BE2C (cell line): Measurements from ENCODE around the gene DPYD.
A peak's percentile ranks its signal among the peaks of the same experiment; 100 is the strongest.

Source experiments
- DNase-seq: peaks from one replicate; pipeline ENCODE4 v3.0.0-alpha.2; 2020
- H3K27me3 ChIP-seq: fragments of 250-450 bp; sonication (Bioruptor Pico); 2 replicates; pipeline ENCODE4 v1.5.1; 2020; ENCODE audit warnings: mild to moderate bottlenecking
- H3K36me3 ChIP-seq: fragments of 250-450 bp; sonication (Bioruptor Pico); 2 replicates; pipeline ENCODE4 v1.5.1; 2020; ENCODE audit warnings: mild to moderate bottlenecking
- H3K4me1 ChIP-seq: fragments of 250-450 bp; sonication (Bioruptor Pico); 2 replicates; pipeline ENCODE4 v1.5.1; 2020
- H3K4me3 ChIP-seq: 2 replicates; pipeline ENCODE4 v1.5.1; 2011; ENCODE audit warnings: low read depth, low read length
- H3K9me3 ChIP-seq: fragments of 250-450 bp; sonication (Bioruptor Pico); 2 replicates; pipeline ENCODE4 v1.5.1; 2020
- TF ChIP-seq, protein P1 (sequence below): IDR thresholded peaks from 2 replicates; pipeline ENCODE4 v1.5.1; 2012; ENCODE audit warnings: mild to moderate bottlenecking, low read depth, low read length

The DPYD gene

DNA sequence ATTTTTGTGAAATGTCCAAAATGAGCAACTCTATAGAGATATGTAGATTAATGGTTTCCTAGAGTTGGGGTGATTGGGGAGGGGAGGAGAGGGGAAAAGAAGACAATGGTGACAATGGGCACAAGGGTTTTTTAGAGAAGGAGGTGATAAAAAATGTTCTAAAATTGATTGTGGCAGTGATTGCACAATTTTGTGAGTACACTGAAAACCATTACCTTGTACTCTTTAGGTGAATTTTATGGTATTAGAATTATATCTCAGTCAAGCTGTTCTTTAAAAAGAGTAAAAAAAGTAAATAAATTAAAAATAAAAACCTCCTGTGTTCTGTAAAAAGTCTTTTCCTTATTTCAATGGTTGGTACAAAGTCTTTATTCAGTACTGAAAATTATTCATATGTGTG, 869.0 kb downstream of the DPYD start:
- H3K4me1 ChIP-seq, result peaks cover 5% of the 10 kb centered on the region
- no peak for DNase-seq
- H3K9me3 ChIP-seq, result peaks cover 2% of the 10 kb centered on the region
- no peaks in the 10 kb centered on the region for H3K36me3 ChIP-seq
- TF ChIP-seq, protein P1, sequence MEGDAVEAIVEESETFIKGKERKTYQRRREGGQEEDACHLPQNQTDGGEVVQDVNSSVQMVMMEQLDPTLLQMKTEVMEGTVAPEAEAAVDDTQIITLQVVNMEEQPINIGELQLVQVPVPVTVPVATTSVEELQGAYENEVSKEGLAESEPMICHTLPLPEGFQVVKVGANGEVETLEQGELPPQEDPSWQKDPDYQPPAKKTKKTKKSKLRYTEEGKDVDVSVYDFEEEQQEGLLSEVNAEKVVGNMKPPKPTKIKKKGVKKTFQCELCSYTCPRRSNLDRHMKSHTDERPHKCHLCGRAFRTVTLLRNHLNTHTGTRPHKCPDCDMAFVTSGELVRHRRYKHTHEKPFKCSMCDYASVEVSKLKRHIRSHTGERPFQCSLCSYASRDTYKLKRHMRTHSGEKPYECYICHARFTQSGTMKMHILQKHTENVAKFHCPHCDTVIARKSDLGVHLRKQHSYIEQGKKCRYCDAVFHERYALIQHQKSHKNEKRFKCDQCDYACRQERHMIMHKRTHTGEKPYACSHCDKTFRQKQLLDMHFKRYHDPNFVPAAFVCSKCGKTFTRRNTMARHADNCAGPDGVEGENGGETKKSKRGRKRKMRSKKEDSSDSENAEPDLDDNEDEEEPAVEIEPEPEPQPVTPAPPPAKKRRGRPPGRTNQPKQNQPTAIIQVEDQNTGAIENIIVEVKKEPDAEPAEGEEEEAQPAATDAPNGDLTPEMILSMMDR, result no peak
- no peak overlapping the region for H3K4me3 ChIP-seq
- no peaks in the 10 kb centered on the region for H3K27me3 ChIP-seq

DNA sequence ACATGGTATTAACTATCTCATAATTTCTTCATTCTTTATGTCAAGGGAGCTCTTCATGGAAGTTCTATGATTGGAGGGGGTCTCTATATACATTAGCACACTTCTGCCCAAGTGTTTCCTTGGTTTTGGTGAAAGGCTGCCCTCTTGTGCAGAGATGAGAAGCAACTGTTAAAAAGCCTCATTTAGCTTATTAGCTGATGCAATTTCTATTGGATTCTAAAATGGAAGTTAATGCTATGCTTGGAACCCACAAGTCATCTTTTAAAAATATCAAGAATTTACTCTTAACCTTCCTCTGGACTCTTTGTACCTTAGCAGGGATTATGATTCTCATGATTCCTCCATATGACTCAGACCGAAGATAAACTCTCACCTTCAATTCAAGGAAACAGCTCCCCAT, 870.3 kb downstream of the DPYD start:
- Histone ChIP-seq H3K4me3 (no peak overlapping the region), H3K9me3 (no peaks in the 10 kb centered on the region), H3K4me1 (peaks cover 5% of the 10 kb centered on the region), H3K27me3 (no peaks in the 10 kb centered on the region), H3K36me3 (no peaks in the 10 kb centered on the region)
- TF ChIP-seq, protein P1, result peak; percentile 82
- DNase-seq, result peak; percentile 47

DNA sequence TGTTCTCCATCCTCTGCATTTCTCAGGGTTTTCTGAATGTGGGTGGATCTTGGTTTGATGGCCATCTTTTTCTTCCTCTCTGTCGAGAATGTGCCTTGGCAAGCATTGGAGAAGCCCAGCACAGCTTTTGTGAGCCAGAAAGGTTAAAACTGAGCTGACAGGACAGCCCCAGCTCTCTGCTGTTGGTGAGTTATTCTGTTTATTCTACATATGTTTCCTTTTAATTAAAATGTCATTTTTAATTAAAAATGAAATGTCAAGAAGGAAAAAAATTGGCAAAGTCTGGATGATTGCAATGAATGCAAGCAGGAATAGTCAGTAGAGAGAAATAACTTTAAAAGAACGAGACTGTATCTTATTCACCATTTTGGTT, 873.4 kb downstream of the DPYD start:
- no peaks in the 10 kb centered on the region for H3K9me3 ChIP-seq
- no peaks in the 10 kb centered on the region for H3K27me3 ChIP-seq
- no peak overlapping the region for H3K4me3 ChIP-seq
- TF ChIP-seq, protein P1, result no peak
- H3K36me3 ChIP-seq, result no peaks in the 10 kb centered on the region
- H3K4me1 ChIP-seq, result peaks cover 5% of the 10 kb centered on the region
- DNase-seq, result no peak

DNA sequence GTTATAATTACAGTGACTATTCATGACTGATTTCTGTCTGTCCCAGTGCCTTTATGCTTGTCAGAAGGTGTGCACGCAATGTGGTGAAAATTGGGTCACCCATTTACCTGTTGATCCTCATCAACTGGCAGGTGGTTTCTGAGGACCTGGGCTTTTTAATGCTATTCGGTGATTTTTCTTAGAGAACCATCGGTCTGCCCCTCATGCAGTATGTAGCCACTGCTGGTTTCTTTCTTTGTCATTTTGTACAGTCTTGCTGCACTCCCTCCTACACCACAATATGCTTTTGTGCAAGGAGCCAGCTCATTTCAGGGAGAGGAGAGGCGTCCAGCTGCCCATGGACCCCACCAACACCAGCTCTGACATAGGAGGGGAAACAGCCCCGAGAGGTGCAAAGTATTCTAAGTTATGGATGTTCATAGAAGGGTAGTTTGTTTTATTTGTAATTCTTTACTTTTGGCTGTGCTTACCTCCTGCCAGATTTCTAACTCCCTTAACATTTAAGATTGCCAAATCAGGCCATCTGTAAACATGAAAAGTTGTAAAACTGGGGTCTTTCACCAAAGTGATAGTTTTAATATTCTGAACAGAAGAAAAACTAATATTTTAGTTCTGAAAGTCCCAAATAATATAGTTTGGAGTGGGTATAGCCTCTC, 873.9 kb downstream of the DPYD start:
- H3K4me1 ChIP-seq, result peaks cover 5% of the 10 kb centered on the region
- TF ChIP-seq, protein P1, result no peak
- no peaks in the 10 kb centered on the region for H3K27me3 ChIP-seq

DNA sequence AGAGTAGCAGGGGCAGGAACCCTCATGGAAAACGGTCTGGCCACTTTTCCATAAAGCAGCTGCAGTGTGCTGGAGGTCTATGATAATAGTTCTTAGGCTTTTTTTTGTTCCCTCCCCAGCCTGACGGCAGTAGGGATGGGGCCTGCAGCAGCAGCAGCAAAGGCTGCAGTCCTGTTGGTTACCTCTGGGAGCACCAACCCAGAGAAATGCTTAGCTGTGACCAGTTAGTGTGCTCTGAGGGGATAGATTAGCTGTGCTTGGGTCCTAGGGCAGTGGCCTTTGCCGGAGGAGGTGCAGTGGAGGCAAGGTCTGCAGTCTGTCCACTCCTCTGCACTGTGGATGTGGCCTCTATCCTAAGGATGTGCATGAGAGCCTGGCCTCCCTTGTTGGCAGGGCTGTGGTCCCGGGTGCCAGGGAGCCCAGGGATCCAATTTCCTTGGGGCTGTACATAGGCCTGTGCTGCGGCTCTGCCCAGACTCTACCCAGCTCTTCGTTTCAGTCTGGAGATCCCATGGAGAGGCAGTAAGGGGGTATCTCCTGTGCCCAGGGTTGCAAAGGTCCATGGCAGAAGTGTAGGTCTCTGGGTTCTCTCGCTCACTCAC, 876.6 kb downstream of the DPYD start:
- no peak for DNase-seq
- Histone ChIP-seq H3K36me3 (no peaks in the 10 kb centered on the region), H3K4me3 (no peak overlapping the region), H3K4me1 (peaks cover 5% of the 10 kb centered on the region), H3K9me3 (no peaks in the 10 kb centered on the region; the same call in 1 of the 2 replicates), H3K27me3 (no peaks in the 10 kb centered on the region)
- TF ChIP-seq, protein P1, result no peak

More for the DNA sequence above, 873.9 kb downstream of the DPYD start:
- Histone ChIP-seq H3K4me3 (no peak overlapping the region), H3K9me3 (no peaks in the 10 kb centered on the region; the same call in 1 of the 2 replicates), H3K36me3 (no peaks in the 10 kb centered on the region)
- DNase-seq, result no peak

DNA sequence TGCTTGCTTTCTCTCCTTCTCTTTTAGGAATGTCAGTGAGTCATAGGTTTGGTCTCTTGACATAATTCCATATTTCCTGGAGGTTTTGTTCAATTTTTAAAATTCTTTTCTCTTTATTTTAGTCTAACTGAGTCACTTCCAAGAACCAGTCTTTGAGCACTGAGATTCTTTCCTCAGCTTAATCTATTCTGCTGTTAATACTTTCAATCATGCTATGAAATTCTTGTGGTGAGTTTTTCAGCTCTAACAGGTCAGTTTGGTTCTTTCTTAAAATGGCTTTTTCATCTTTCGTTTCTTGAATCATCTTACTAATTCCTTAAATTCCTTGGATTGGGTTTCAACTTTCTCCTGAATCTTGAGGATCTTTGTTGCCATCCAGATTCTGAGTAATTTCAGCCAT, 878.3 kb downstream of the DPYD start:
- TF ChIP-seq, protein P1, result no peak
- DNase-seq, result no peak

More for the DNA sequence above, 878.3 kb downstream of the DPYD start:
- H3K9me3 ChIP-seq, result no peaks in the 10 kb centered on the region; the same call in 1 of the 2 replicates
- H3K4me3 ChIP-seq, result no peak overlapping the region
- H3K36me3 ChIP-seq, result no peaks in the 10 kb centered on the region
- no peaks in the 10 kb centered on the region for H3K4me1 ChIP-seq
- no peaks in the 10 kb centered on the region for H3K27me3 ChIP-seq
